Non-pigmented ciliary epithelial cell (primary cell): ENCODE measurements around the gene ODF2.
"Not testable (repeated sequence)": the region's sequence is repeated elsewhere in the genome, so short reads cannot be mapped to it uniquely, and the experiment has no call there.

Experiments
- DNase-seq: peaks from one replicate; pipeline ENCODE4 v3.0.0-alpha.2; 2010; ENCODE audit warnings: low read depth

Gene ODF2

DNA sequence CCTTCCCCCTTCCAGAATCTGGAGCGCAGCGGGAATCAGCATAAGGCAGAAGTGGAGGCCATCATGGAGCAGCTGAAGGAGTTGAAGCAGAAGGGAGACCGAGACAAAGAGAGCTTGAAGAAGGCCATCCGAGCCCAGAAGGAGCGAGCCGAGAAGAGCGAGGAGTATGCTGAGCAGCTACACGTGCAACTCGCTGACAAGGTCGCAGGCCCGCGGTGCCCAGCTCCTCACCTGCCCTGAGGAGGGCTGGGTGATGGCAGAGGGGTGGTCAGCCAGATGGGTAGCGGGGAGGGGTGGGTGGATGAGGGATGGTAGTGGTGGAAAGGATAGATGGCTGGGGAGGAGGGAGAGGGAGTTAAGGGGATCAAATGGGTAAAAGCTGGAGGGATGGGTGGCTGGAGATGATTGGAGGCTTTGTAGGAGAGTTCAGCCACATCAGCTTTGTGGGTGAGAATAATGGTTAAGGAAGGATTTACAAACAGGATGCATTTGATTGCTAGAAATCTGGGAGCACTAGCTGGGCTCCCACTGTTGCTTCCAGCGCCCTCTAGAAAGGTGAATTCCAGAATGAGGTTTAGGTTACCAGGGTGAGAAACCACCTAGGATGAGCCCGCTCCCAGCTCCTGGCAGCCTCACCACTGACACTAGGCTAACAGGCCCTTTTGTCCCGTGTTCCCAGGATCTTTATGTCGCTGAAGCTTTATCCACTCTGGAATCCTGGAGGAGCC is 29.0 kb downstream of the ODF2 start:
- DNase-seq = no peak

- DNase-seq = no peak
These were observed 29.6 kb downstream of the ODF2 start for GRCh38 chr9:128485414-128485855.

GRCh38 chr9:128486201-128486600 is 30.4 kb downstream of the ODF2 start:
- DNase-seq = no peak

GRCh38 chr9:128493424-128493823 is 37.6 kb downstream of the ODF2 start:
- DNase-seq = no peak

DNA sequence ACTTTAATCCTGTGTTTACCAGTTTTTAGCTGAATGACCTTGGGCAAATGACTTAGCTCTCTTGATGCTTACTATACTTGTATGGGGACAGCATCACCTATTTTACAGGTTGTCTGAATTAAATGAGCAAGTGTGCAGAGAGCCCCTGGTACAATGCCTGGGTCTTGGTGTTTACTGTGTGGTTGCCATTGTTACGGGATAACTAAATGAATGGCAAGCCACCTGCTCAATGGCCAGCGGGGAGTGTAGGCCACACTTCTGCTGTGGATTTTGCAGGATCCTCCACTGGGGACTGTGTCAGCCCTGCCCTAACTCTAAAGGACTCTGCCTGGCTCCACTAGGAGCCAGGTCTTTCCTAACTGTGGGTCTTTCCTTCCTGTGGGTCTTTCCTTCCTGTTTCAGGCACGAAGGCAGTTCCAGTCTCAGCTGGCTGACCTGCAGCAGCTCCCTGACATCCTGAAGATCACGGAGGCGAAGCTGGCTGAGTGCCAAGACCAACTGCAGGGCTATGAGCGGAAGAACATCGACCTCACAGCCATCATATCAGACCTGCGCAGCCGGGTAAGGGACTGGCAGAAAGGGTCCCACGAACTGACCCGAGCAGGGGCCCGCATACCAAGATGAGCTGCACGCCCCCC is 38.4 kb downstream of the ODF2 start:
- no peak for DNase-seq

GRCh38 chr9:128494746-128495129 is 38.9 kb downstream of the ODF2 start:
- no peak for DNase-seq

DNA sequence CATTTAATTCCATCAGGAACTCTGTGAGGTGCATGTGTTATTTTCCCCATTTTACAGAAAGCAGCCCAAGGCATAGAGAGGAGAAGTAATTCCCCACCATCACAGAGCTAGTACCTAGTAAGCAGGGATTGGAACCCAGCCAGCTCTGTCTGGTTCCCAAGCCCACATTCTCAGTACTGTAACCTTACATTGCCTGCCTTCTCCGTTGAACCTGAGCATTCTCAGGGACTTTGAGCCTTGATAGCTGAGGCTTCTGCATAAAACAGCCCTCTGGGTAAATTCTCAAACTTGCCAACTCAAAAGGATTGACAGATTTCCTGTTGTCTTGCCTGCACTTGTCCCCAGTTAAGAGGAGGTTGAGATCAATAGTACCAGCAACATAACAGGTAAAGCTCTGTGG is 39.5 kb downstream of the ODF2 start:
- no peak for DNase-seq

DNA sequence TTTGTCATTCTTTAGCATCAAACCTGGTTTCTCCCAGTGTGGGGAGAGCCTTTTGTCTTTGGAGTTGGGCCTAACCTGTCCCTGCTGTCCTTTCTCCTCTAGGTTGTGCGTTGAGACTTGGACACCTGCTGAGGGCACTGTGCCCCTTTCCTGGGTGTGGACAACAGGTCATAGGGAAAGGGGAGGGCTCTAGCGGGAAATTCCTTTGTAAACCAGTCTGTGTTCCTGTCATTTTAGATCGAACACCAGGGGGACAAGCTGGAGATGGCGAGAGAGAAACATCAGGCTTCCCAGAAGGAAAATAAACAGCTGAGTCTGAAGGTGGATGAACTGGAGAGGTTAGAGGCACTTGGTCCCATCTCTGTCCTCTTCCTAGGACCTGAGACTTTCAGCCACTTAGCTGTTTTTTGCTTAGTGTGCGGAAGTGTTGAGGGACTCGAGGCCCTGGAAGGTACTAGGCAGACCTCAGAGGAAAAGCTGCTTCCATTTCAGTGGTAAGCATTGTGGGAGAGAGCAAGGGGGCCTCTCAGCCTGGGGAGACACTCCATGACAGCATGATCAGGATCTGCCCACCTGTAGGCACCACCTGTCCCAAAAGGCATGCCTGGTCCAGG is 40.1 kb downstream of the ODF2 start:
- no peak for DNase-seq

DNA sequence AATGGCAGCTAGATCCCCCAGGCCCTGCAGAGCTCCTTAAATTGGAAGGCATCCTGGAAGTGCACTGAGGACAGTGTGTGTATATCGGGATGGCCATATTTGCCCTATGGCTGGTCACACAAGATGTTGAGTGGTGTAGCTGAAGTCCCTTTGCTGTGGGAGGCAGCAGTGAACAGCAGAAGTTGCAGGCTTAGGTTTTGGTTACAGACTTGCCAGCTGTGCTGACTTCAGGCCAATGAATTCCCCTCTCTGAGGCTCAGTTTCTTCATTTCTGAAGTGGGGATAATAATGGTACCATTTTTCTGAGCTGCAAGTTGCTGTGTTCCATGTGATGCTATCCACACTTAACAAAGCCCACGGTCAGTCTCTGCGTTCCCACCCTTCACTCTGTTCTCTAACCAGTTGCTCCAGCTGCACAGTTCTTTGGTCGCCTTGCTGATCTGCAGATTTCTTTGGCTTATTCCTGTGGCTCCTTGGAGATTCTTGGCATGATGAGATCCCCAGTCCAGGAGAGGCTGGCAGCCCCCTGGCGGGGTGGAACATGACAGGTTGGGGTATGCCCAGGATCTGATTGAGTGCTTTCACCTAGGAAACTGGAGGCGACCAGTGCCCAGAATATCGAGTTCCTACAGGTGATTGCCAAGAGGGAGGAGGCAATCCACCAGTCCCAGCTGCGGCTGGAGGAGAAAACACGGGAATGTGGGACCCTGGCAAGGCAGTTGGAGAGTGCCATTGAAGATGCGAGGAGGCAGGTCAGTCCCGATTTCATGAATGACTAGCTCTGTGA is 42.2 kb downstream of the ODF2 start:
- DNase-seq = no peak

- DNase-seq = no peak
These were observed 43.1 kb downstream of the ODF2 start for GRCh38 chr9:128498911-128499310.

- no peak for DNase-seq
These were observed 44.1 kb downstream of the ODF2 start for GRCh38 chr9:128499920-128500319.

- not testable (repeated sequence) for DNase-seq
These were observed 47.6 kb downstream of the ODF2 start for GRCh38 chr9:128503415-128503825.

GRCh38 chr9:128503870-128504269 is 48.1 kb downstream of the ODF2 start:
- DNase-seq = no peak

DNA sequence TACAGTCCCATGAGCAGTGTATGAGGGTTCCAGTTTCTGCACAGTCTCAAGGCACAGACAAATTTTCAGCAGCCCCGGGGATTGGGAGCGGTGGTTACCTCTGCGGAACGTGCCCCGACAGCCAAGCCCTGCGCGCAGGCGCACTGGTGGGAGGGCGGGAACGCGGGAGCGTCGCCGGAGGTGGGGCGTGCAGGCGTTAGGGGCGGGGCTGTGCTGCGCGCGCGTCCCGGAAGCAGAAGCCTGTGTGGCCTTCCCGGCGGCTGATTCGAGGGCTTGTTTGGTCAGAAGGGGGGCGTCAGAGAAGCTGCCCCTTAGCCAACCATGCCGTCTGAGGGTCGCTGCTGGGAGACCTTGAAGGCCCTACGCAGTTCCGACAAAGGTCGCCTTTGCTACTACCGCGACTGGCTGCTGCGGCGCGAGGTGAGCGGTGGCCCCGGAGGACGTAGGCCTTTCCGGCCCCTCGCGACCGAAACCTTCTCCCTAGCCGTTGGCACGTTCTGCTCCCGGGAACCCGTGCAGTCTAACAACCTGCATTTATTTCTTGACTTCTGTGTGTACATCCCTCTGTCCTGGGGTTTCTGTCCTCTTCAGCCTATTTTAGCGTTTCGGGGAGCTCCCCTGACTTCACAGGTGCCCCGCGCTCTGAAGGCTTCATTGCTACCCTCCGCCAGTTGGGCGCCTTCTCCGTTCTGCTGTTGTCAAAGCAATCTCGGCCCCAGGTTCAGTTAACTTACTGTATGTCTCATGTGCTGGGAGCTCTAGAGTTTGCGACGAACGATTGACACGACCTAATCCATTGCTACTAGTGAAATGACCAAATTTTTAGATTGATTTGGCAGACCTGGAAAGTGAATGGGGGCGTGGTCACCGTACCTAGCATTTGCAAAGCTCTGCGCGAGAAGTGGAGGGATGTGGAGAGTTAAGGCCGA is 48.9 kb downstream of the ODF2 start, which contains the start of gene GLE1:
GLE1 (plus strand) TSS at position 235 of the 929 bp plus-strand sequence; CDS start at position 322, 87 bp downstream.
- DNase-seq = no peak

DNA sequence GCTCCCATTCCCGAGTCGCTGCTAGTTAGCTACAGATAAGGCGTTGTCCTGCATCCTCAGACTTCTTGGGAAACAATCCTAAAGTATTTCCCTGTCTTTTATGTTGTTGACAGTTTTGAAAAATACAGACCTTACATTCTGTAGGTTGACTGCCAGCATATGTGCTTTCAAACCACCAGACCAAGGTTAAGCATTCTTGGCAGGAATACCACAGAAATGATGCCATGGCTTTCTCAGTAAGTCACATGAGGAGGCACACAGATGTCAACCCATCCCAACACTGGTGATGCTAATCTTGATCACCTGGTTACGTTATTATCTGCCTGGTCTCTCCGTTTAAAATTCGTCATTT is 49.6 kb downstream of the ODF2 start:
- DNase-seq = no peak

DNA sequence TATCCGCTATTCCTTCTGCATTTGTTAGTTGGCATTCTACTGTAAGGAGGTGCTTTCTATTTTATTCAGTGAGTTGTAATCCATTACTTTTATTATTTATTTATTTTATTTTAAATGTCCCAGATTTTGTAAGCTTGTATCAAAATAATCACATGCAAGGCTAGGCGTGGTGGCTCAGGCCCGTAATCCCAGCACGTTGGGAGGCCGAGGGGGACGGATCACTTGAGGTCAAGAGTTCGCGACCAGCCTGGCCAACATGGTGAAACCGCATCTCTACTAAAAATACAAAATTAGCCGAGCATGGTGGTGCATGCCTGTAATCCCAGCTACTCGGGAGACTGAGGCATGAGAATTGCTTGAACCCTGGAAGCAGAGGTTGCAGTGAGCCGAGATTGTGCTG is 50.1 kb downstream of the ODF2 start:
- DNase-seq = not testable (repeated sequence)

- no peak for DNase-seq
These were observed 57.0 kb downstream of the ODF2 start for GRCh38 chr9:128512820-128513219.

- no peak for DNase-seq
These were observed 66.2 kb downstream of the ODF2 start for GRCh38 chr9:128521956-128522355.

DNA sequence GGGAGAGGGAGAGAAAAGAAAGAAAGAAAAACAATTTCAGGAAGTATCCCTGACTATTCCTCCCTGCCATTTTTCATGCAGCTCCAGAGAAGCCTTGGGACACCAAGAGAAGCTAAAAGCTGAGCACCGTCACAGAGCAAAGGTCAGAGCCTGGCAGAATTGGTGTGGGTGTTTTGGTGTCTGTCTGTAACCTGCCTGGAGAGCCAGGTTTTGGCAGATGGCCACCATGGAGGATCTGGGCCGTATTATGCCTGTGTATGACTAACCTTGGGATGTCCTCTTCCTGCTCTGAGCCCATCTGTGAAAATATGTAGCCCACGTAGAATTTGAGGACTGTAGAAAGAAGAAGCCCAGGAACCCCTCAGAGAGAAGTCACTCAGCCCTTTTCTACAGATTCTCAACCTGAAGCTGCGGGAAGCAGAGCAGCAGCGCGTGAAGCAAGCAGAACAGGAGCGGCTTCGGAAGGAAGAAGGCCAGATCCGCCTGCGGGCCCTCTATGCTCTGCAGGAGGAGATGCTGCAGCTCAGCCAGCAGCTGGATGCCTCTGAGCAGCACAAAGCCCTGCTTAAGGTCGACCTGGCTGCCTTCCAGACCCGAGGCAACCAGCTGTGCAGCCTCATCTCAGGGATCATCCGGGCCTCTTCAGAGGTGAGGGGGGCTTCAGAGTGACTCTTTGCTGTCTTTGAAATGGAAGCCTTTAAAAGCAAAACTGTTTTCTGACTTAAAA is 67.6 kb downstream of the ODF2 start:
- DNase-seq = no peak

DNA sequence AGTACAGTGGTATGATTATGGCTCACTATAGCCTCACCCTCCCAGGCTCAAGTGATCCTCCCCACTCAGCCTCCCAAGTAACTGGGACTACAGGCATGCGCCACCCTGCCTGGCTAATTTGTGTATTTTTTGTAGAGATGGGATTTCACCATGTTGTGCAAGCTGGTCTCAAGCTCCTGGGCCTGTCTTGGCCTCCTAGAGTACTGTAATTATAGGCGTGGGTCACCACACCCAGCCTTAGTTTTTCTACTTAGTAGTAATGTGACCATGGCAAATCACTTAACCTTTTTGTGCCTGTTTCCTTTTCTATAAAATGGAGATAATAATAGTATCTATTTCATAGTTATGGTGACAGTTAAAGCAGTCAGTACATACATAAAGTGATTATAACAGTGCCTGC is 70.9 kb downstream of the ODF2 start:
- no peak for DNase-seq
